CD14-positive monocyte (primary cell): ENCODE results near the gene TTYH1. TPM values are rescaled to one million over a fixed set of nuclear protein-coding genes. Genes with fewer than 3 reads are reported as not detected.
A peak's percentile ranks its signal among the peaks of the same experiment; 100 is the strongest.

ENCODE experiments used
- DNase-seq, 3 donors: peaks; one replicate each; pipeline ENCODE4 v3.0.0-alpha.2; 2011 to 2022
- H2AFZ ChIP-seq: 2 replicates; pipeline ENCODE4 v1.6.0; 2012; ENCODE audit warnings: mild to moderate bottlenecking, low read depth, low read length, inconsistent platforms; ENCODE audit not compliant: insufficient read depth, poor library complexity, severe bottlenecking
- H3K27ac ChIP-seq, 2 donors: 1 replicate in 1 of 2; 2 replicates in 1 of 2; pipeline ENCODE4 v1.5.1; 2012 to 2013; ENCODE audit warnings: low read length in 2 of 2, control low read depth in 1 of 2, inconsistent platforms in 1 of 2, low read depth in 1 of 2, mild to moderate bottlenecking in 1 of 2
- H3K27me3 ChIP-seq, 2 donors: one replicate each; pipeline versions ENCODE4 v1.6.0 to v1.6.1; 2011 to 2013; ENCODE audit warnings: low read length in 2 of 2; ENCODE audit not compliant: control insufficient read depth in 2 of 2, insufficient read depth in 2 of 2
- H3K36me3 ChIP-seq, 2 donors: replicated peaks in 1 of 2; 1 replicate in 1 of 2; 2 replicates in 1 of 2; pipeline versions ENCODE4 v1.5.1 to v1.6.1; 2012 to 2013; ENCODE audit warnings: low read length in 2 of 2, control low read depth in 1 of 2, inconsistent platforms in 1 of 2, mild to moderate bottlenecking in 1 of 2; ENCODE audit not compliant: insufficient read depth in 2 of 2, control insufficient read depth in 1 of 2
- H3K4me1 ChIP-seq, 2 donors: 1 replicate in 1 of 2; 2 replicates in 1 of 2; pipeline versions ENCODE4 v1.5.1 to v1.6.1; 2012 to 2013; ENCODE audit warnings: low read length in 2 of 2, control low read depth in 1 of 2, inconsistent platforms in 1 of 2, mild to moderate bottlenecking in 1 of 2, moderate library complexity in 1 of 2; ENCODE audit not compliant: insufficient read depth in 2 of 2, control insufficient read depth in 1 of 2
- H3K4me2 ChIP-seq: replicated peaks from 2 replicates; pipeline ENCODE3; 2012; ENCODE audit warnings: low read length, moderate library complexity, mild to moderate bottlenecking; ENCODE audit not compliant: poor library complexity, severe bottlenecking; ENCODE audit errors: extremely low read depth
- H3K4me3 ChIP-seq, 3 experiments: fragments of 200-600 bp in 1 of 3; sonication (generic) in 1 of 3; replicated peaks in 1 of 3; 1 replicate in 2 of 3; 2 replicates in 1 of 3; pipeline ENCODE4 v1.5.1; 2011 to 2013; ENCODE audit warnings: low read length in 3 of 3, mild to moderate bottlenecking in 3 of 3, control low read depth in 2 of 3, low read depth in 2 of 3, inconsistent platforms in 1 of 3, moderate library complexity in 1 of 3
- H3K79me2 ChIP-seq: 2 replicates; pipeline ENCODE4 v1.6.0; 2012; ENCODE audit warnings: mild to moderate bottlenecking, control low read depth, inconsistent platforms, low read length, moderate library complexity; ENCODE audit not compliant: insufficient read depth
- H3K9ac ChIP-seq: 2 replicates; pipeline ENCODE4 v1.6.0; 2017; ENCODE audit warnings: low read length, mild to moderate bottlenecking; ENCODE audit not compliant: insufficient read depth, poor library complexity, severe bottlenecking
- H3K9me3 ChIP-seq, 2 donors: replicated peaks in 1 of 2; 1 replicate in 1 of 2; 2 replicates in 1 of 2; pipeline versions ENCODE4 v1.5.1 to v1.6.1; 2012 to 2013; ENCODE audit warnings: low read length in 2 of 2, control low read depth in 1 of 2; ENCODE audit not compliant: control insufficient read depth in 1 of 2, insufficient read depth in 1 of 2
- H4K20me1 ChIP-seq: 2 replicates; pipeline ENCODE4 v1.6.0; 2012; ENCODE audit warnings: mild to moderate bottlenecking, low read length, control low read depth, moderate library complexity; ENCODE audit not compliant: insufficient read depth
- H3K27ac Mint-ChIP-seq, 7 donors: one replicate each; pipeline ENCODE4 v1.8.0; 2020; ENCODE audit warnings: mild to moderate bottlenecking in 7 of 7, mixed read lengths in 7 of 7, moderate library complexity in 6 of 7, inconsistent platforms in 2 of 7
- H3K27me3 Mint-ChIP-seq, 3 donors: one replicate each; pipeline ENCODE4 v1.8.0; 2021 to 2022; ENCODE audit warnings: low read depth in 3 of 3, mild to moderate bottlenecking in 3 of 3, mixed read lengths in 3 of 3, moderate library complexity in 3 of 3, inconsistent platforms in 1 of 3
- H3K36me3 Mint-ChIP-seq, 2 donors: one replicate each; pipeline ENCODE4 v1.8.0; 2020; ENCODE audit warnings: mixed read lengths in 2 of 2, inconsistent platforms in 1 of 2, mild to moderate bottlenecking in 1 of 2
- H3K4me1 Mint-ChIP-seq: one replicate; pipeline ENCODE4 v1.8.0; 2020; ENCODE audit warnings: mild to moderate bottlenecking, mixed read lengths
- H3K4me3 Mint-ChIP-seq, 2 donors: one replicate each; pipeline ENCODE4 v1.8.0; 2020; ENCODE audit warnings: mild to moderate bottlenecking in 2 of 2, mixed read lengths in 2 of 2, moderate library complexity in 1 of 2
- H3K9me3 Mint-ChIP-seq, 7 donors: one replicate each; pipeline ENCODE4 v1.8.0; 2020 to 2022; ENCODE audit warnings: mixed read lengths in 7 of 7, mild to moderate bottlenecking in 6 of 7, moderate library complexity in 6 of 7, inconsistent platforms in 2 of 7
- WGBS: methylation state at CpG from one replicate; pipeline ENCODE4 v1.1.5; 2013; ENCODE audit warnings: missing lambda C conversion rate; ENCODE audit not compliant: insufficient coverage; 5-methylcytosine and 5-hydroxymethylcytosine counted together
- intact Hi-C, 2 donors: fragments of 100-400 bp; cut with micrococcal nuclease; formaldehyde crosslinking; loops; one replicate each; pipeline versions ENCODE4 v1.15.0 to v1.15.1; 2023
- polyA plus RNA-seq, 3 donors: library from polyadenylated mRNA; depleted of rRNA in 1 of 3; unstranded in 2 of 3; stranded (reverse) in 1 of 3; fragments of 300-500 nt in 2 of 3; fragments of >200 nt in 1 of 3; fragmentation: Illumina TruSeq in 2 of 3; gene quantifications; 1 replicate in 2 of 3; 2 replicates in 1 of 3; pipeline ENCODE4 v1.2.3, GENCODE V29; 2012 to 2021
- TF ChIP-seq, protein P1 (sequence below): fragments of 200-600 bp; IDR thresholded peaks from one replicate; pipeline ENCODE4 v1.8.0; 2022; ENCODE audit warnings: antibody characterized with exemption, mild to moderate bottlenecking

Gene TTYH1
- polyA plus RNA-seq, 3 donors, result not detected

DNA sequence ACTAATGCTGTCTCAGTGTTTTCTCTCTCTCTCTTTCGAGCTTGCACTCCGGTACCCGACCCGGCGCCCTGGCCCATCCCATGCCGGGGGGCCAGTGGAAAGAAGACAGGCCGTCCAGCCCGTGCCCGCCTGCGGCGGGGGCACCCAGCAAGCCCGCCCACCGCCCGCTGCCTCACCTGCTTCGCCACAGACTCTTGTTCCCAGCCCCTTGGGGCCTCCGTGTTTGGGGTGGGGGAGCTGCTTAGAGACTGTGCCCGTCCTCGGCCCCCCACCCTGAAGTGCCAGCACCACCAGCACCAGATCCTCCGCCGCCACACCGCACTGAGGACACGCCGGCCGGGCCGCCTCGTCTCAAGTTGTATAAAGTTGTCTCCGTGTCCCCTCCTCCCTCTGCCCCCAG lies 45.9 kb downstream of the TTYH1 start:
- intact Hi-C loops, result no loop called here
- peaks cover 0 to 8% of the 10 kb centered on the region in 2 donors for H3K27me3 ChIP-seq
- H3K4me3 Mint-ChIP-seq, result peak overlapping the region in 1 of 2 donors; percentile 24
- TF ChIP-seq, protein P1, sequence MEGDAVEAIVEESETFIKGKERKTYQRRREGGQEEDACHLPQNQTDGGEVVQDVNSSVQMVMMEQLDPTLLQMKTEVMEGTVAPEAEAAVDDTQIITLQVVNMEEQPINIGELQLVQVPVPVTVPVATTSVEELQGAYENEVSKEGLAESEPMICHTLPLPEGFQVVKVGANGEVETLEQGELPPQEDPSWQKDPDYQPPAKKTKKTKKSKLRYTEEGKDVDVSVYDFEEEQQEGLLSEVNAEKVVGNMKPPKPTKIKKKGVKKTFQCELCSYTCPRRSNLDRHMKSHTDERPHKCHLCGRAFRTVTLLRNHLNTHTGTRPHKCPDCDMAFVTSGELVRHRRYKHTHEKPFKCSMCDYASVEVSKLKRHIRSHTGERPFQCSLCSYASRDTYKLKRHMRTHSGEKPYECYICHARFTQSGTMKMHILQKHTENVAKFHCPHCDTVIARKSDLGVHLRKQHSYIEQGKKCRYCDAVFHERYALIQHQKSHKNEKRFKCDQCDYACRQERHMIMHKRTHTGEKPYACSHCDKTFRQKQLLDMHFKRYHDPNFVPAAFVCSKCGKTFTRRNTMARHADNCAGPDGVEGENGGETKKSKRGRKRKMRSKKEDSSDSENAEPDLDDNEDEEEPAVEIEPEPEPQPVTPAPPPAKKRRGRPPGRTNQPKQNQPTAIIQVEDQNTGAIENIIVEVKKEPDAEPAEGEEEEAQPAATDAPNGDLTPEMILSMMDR, result no peak
- peaks cover 0 to 3% of the 10 kb centered on the region in 2 donors for H3K9me3 ChIP-seq
- H2AFZ ChIP-seq, result no peak overlapping the region
- H3K27ac ChIP-seq, result no peak overlapping the region
- H3K9ac ChIP-seq, result no peak overlapping the region
- DNase-seq, result no peak
- peaks cover 0 to 13% (median 9%) of the 10 kb centered on the region in 7 donors for H3K9me3 Mint-ChIP-seq
- H3K4me1 Mint-ChIP-seq, result peaks cover 32% of the 10 kb centered on the region
- H3K4me1 ChIP-seq, result peaks cover 33 to 42% of the 10 kb centered on the region in 2 donors
- H3K4me3 ChIP-seq, result no peak overlapping the region
- peaks cover 40% of the 10 kb centered on the region for H3K79me2 ChIP-seq
- peaks cover 47 to 55% of the 10 kb centered on the region in 2 donors for H3K36me3 Mint-ChIP-seq
- H3K27ac Mint-ChIP-seq, result peak overlapping the region in 1 of 7 donors; percentile 37
- WGBS, result 94% methylated on average over 11 of the region's 27 CpGs
- H3K36me3 ChIP-seq, result peaks cover 59 to 60% of the 10 kb centered on the region in 2 donors
- peaks cover 8 to 15% (median 13%) of the 10 kb centered on the region in 3 donors for H3K27me3 Mint-ChIP-seq
- peaks cover 67% of the 10 kb centered on the region for H4K20me1 ChIP-seq
- no peak overlapping the region for H3K4me2 ChIP-seq

DNA sequence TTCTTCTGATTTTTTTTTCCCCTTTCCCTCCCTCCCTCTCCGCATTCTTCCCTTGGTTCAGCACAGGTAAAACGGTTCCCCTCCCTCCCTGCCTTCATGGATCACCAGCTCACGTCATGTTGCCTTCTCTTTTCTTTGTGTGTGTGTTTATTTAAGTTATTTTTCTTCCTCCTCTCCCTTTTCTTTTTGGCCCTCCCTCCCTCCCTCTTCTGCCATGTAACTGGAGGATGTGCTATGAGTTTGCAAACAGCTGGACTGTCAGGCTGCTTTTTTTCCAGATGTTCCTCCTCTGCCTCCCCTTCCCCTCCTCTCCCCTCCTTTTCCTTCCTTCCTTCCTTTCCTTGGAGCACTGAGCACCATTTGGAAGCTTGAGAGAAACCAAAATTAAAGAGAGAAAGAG lies 46.3 kb downstream of the TTYH1 start:
- H3K79me2 ChIP-seq, result peaks cover 36% of the 10 kb centered on the region
- H3K9me3 Mint-ChIP-seq, result peaks cover 0 to 13% (median 9%) of the 10 kb centered on the region in 7 donors
- H2AFZ ChIP-seq, result no peak overlapping the region
- peaks cover 43 to 51% of the 10 kb centered on the region in 2 donors for H3K36me3 Mint-ChIP-seq
- DNase-seq, result no peak
- H3K4me1 ChIP-seq, result peaks cover 33 to 42% of the 10 kb centered on the region in 2 donors
- H3K4me3 ChIP-seq, result no peak overlapping the region
- intact Hi-C loops, result loop anchor here in 1 of 2 donors (2.0 kb wide), 1 partner anchor 13 kb away; the partner anchor contains the start of gene LENG8
- H3K27ac Mint-ChIP-seq, result peak overlapping the region in 3 of 7 donors; percentile 37 to 78 (median 58)
- H3K4me1 Mint-ChIP-seq, result peaks cover 32% of the 10 kb centered on the region
- H3K36me3 ChIP-seq, result peaks cover 55 to 56% of the 10 kb centered on the region in 2 donors
- H3K4me2 ChIP-seq, result peak overlapping the region; percentile 94
- TF ChIP-seq, protein P1, result no peak
- H3K4me3 Mint-ChIP-seq, result no peak overlapping the region
- peak overlapping the region in 1 of 2 donors; percentile 36 for H3K27ac ChIP-seq
- H3K9me3 ChIP-seq, result peaks cover 0 to 3% of the 10 kb centered on the region in 2 donors
- no CpG with 5 or more reads among the region's 3 CpGs for WGBS
- H4K20me1 ChIP-seq, result peaks cover 63% of the 10 kb centered on the region
- H3K27me3 ChIP-seq, result peaks cover 0 to 11% of the 10 kb centered on the region in 2 donors
- H3K27me3 Mint-ChIP-seq, result peaks cover 8 to 17% (median 17%) of the 10 kb centered on the region in 3 donors
- no peak overlapping the region for H3K9ac ChIP-seq
